H1 (cell line): ENCODE measurements around the gene SYTL2.

ENCODE experiments used
- BRCA1 ChIP-seq: IDR thresholded peaks from 2 replicates; pipeline ENCODE4 v1.6.1; 2012; ENCODE audit warnings: low read depth, low read length, improper control_type of control experiment
- NRF1 ChIP-seq: IDR thresholded peaks from 2 replicates; pipeline ENCODE4 v1.6.1; 2011; ENCODE audit warnings: mild to moderate bottlenecking, low read depth, low read length, improper control_type of control experiment
- POLR2A ChIP-seq, 2 experiments: IDR thresholded peaks; 1 replicate in 1 of 2; 2 replicates in 1 of 2; pipeline ENCODE4 v1.6.1; 2011; ENCODE audit warnings: low read depth in 2 of 2, low read length in 2 of 2, mild to moderate bottlenecking in 2 of 2; ENCODE audit errors: control extremely low read depth in 1 of 2
- SP1 ChIP-seq: IDR thresholded peaks from 2 replicates; pipeline ENCODE4 v1.6.1; 2011; ENCODE audit warnings: low read depth, low read length
- TF ChIP-seq, protein P1 (sequence below), 3 experiments: IDR thresholded peaks; 1 replicate in 2 of 3; 2 replicates in 1 of 3; pipeline versions ENCODE4 v1.5.1 to v1.6.1; 2011; ENCODE audit warnings: low read length in 3 of 3, mild to moderate bottlenecking in 3 of 3, inconsistent platforms in 2 of 3, low read depth in 1 of 3, moderate library complexity in 1 of 3; ENCODE audit not compliant: insufficient read depth in 1 of 3; ENCODE audit errors: control extremely low read depth in 1 of 3
- TF ChIP-seq, protein P2 (sequence below): fragments of 300-600 bp; sonication (generic); IDR thresholded peaks from 2 replicates; pipeline ENCODE4 v1.7.1; 2012; ENCODE audit warnings: low read length, moderate library complexity, mild to moderate bottlenecking, inconsistent platforms; ENCODE audit not compliant: insufficient replicate concordance
- TF ChIP-seq, protein P3 (sequence below): IDR thresholded peaks from 2 replicates; pipeline ENCODE4 v1.6.1; 2012; ENCODE audit warnings: inconsistent platforms

- TF ChIP-seq, protein P1, sequence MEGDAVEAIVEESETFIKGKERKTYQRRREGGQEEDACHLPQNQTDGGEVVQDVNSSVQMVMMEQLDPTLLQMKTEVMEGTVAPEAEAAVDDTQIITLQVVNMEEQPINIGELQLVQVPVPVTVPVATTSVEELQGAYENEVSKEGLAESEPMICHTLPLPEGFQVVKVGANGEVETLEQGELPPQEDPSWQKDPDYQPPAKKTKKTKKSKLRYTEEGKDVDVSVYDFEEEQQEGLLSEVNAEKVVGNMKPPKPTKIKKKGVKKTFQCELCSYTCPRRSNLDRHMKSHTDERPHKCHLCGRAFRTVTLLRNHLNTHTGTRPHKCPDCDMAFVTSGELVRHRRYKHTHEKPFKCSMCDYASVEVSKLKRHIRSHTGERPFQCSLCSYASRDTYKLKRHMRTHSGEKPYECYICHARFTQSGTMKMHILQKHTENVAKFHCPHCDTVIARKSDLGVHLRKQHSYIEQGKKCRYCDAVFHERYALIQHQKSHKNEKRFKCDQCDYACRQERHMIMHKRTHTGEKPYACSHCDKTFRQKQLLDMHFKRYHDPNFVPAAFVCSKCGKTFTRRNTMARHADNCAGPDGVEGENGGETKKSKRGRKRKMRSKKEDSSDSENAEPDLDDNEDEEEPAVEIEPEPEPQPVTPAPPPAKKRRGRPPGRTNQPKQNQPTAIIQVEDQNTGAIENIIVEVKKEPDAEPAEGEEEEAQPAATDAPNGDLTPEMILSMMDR (IDR thresholded peaks at IDR 0.05; ENCODE audit: control extremely low read depth in 1 of 3, insufficient read depth in 1 of 3, low read depth in 1 of 3, low read length in 3 of 3), result no peak
- TF ChIP-seq NRF1 (no peak), POLR2A (IDR thresholded peaks at IDR 0.05; ENCODE audit: control extremely low read depth in 1 of 2, low read depth in 2 of 2, low read length in 2 of 2) (no peak), BRCA1 (no peak), SP1 (no peak)
- TF ChIP-seq, protein P2, sequence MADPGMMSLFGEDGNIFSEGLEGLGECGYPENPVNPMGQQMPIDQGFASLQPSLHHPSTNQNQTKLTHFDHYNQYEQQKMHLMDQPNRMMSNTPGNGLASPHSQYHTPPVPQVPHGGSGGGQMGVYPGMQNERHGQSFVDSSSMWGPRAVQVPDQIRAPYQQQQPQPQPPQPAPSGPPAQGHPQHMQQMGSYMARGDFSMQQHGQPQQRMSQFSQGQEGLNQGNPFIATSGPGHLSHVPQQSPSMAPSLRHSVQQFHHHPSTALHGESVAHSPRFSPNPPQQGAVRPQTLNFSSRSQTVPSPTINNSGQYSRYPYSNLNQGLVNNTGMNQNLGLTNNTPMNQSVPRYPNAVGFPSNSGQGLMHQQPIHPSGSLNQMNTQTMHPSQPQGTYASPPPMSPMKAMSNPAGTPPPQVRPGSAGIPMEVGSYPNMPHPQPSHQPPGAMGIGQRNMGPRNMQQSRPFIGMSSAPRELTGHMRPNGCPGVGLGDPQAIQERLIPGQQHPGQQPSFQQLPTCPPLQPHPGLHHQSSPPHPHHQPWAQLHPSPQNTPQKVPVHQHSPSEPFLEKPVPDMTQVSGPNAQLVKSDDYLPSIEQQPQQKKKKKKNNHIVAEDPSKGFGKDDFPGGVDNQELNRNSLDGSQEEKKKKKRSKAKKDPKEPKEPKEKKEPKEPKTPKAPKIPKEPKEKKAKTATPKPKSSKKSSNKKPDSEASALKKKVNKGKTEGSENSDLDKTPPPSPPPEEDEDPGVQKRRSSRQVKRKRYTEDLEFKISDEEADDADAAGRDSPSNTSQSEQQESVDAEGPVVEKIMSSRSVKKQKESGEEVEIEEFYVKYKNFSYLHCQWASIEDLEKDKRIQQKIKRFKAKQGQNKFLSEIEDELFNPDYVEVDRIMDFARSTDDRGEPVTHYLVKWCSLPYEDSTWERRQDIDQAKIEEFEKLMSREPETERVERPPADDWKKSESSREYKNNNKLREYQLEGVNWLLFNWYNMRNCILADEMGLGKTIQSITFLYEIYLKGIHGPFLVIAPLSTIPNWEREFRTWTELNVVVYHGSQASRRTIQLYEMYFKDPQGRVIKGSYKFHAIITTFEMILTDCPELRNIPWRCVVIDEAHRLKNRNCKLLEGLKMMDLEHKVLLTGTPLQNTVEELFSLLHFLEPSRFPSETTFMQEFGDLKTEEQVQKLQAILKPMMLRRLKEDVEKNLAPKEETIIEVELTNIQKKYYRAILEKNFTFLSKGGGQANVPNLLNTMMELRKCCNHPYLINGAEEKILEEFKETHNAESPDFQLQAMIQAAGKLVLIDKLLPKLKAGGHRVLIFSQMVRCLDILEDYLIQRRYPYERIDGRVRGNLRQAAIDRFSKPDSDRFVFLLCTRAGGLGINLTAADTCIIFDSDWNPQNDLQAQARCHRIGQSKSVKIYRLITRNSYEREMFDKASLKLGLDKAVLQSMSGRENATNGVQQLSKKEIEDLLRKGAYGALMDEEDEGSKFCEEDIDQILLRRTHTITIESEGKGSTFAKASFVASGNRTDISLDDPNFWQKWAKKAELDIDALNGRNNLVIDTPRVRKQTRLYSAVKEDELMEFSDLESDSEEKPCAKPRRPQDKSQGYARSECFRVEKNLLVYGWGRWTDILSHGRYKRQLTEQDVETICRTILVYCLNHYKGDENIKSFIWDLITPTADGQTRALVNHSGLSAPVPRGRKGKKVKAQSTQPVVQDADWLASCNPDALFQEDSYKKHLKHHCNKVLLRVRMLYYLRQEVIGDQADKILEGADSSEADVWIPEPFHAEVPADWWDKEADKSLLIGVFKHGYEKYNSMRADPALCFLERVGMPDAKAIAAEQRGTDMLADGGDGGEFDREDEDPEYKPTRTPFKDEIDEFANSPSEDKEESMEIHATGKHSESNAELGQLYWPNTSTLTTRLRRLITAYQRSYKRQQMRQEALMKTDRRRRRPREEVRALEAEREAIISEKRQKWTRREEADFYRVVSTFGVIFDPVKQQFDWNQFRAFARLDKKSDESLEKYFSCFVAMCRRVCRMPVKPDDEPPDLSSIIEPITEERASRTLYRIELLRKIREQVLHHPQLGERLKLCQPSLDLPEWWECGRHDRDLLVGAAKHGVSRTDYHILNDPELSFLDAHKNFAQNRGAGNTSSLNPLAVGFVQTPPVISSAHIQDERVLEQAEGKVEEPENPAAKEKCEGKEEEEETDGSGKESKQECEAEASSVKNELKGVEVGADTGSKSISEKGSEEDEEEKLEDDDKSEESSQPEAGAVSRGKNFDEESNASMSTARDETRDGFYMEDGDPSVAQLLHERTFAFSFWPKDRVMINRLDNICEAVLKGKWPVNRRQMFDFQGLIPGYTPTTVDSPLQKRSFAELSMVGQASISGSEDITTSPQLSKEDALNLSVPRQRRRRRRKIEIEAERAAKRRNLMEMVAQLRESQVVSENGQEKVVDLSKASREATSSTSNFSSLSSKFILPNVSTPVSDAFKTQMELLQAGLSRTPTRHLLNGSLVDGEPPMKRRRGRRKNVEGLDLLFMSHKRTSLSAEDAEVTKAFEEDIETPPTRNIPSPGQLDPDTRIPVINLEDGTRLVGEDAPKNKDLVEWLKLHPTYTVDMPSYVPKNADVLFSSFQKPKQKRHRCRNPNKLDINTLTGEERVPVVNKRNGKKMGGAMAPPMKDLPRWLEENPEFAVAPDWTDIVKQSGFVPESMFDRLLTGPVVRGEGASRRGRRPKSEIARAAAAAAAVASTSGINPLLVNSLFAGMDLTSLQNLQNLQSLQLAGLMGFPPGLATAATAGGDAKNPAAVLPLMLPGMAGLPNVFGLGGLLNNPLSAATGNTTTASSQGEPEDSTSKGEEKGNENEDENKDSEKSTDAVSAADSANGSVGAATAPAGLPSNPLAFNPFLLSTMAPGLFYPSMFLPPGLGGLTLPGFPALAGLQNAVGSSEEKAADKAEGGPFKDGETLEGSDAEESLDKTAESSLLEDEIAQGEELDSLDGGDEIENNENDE, result no peak
- TF ChIP-seq, protein P3, sequence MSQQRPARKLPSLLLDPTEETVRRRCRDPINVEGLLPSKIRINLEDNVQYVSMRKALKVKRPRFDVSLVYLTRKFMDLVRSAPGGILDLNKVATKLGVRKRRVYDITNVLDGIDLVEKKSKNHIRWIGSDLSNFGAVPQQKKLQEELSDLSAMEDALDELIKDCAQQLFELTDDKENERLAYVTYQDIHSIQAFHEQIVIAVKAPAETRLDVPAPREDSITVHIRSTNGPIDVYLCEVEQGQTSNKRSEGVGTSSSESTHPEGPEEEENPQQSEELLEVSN, result no peak
Observed at GRCh38 chr11:85721191-85721590, 89.8 kb downstream of the SYTL2 start.
